GM18861 (cell line): Measurements from ENCODE around the gene TCEAL3.
A peak's percentile ranks its signal among the peaks of the same experiment; 100 is the strongest.
"Not testable (repeated sequence)": the region's sequence is repeated elsewhere in the genome, so short reads cannot be mapped to it uniquely, and the experiment has no call there.

ENCODE experiments used
- ATAC-seq: cut with Tn5 transposase; IDR thresholded peaks from one replicate; pipeline ENCODE4 v1.9.1; 2021; ENCODE audit not compliant: unreplicated experiment

Gene TCEAL3

GRCh38 chrX:103607364-103608305 lies at the start of gene TCEAL3:
TSS of gene TCEAL3 (plus strand) at chrX:103607963. CDS start at chrX:103609065, 1,102 bp downstream.
- peak; percentile 49 for ATAC-seq

GRCh38 chrX:103560256-103560655 lies 47.5 kb upstream of the TCEAL3 start:
- ATAC-seq, result no peak

GRCh38 chrX:103562801-103563200 lies 45.0 kb upstream of the TCEAL3 start:
- ATAC-seq, result no peak

GRCh38 chrX:103565197-103565596 lies 42.6 kb upstream of the TCEAL3 start:
- ATAC-seq, result peak; percentile 65

- no peak for ATAC-seq
Observed at GRCh38 chrX:103565752-103566151, 42.0 kb upstream of the TCEAL3 start.

- ATAC-seq, result no peak
Observed at GRCh38 chrX:103571121-103571520, 36.6 kb upstream of the TCEAL3 start.

- ATAC-seq, result no peak
Observed at GRCh38 chrX:103571726-103572125, 36.0 kb upstream of the TCEAL3 start.

GRCh38 chrX:103573202-103573601 lies 34.6 kb upstream of the TCEAL3 start:
- no peak for ATAC-seq

GRCh38 chrX:103584596-103584995 lies 23.2 kb upstream of the TCEAL3 start:
- no peak for ATAC-seq

- no peak for ATAC-seq
Observed at GRCh38 chrX:103585411-103586313, 22.1 kb upstream of the TCEAL3 start, which contains the start of gene TCEAL4. TSS of gene TCEAL4 (plus strand) at chrX:103585515. CDS start at chrX:103586676, 1,161 bp downstream.

GRCh38 chrX:103586314-103586646 lies 21.5 kb upstream of the TCEAL3 start:
- ATAC-seq, result no peak

- no peak for ATAC-seq
Observed at GRCh38 chrX:103586659-103587058, 21.1 kb upstream of the TCEAL3 start.

- not testable (repeated sequence) for ATAC-seq
Observed at GRCh38 chrX:103592295-103592694, 15.5 kb upstream of the TCEAL3 start.

- ATAC-seq, result not testable (repeated sequence)
Observed at GRCh38 chrX:103595202-103595601, 12.6 kb upstream of the TCEAL3 start.

- ATAC-seq, result no peak
Observed at GRCh38 chrX:103608306-103608963, 672 bp downstream of the TCEAL3 start.

- no peak for ATAC-seq
Observed at GRCh38 chrX:103610282-103610681, 2.5 kb downstream of the TCEAL3 start.

- no peak for ATAC-seq
Observed at GRCh38 chrX:103613362-103613890, 5.7 kb downstream of the TCEAL3 start.

- no peak for ATAC-seq
Observed at GRCh38 chrX:103614999-103615398, 7.2 kb downstream of the TCEAL3 start.

GRCh38 chrX:103615781-103616371 lies 8.1 kb downstream of the TCEAL3 start:
- ATAC-seq, result no peak

GRCh38 chrX:103616676-103617186 lies 9.0 kb downstream of the TCEAL3 start:
- no peak for ATAC-seq
